ENCODE data around the gene ESCO1. TPM values are rescaled to one million over a fixed set of nuclear protein-coding genes. Genes with fewer than 3 reads are reported as not detected.
A peak's percentile ranks its signal among the peaks of the same experiment; 100 is the strongest.
"Not testable (repeated sequence)": the region's sequence is repeated elsewhere in the genome, so short reads cannot be mapped to it uniquely, and the experiment has no call there.

The ESCO1 gene
- 12.6 and 14.2 TPM in 2 replicates for total RNA-seq
- 5.2 and 8.5 TPM in 2 replicates for polyA plus RNA-seq
- 3.6 and 6.3 TPM in 2 replicates for polyA plus RNA-seq (2012)
- 0.27 and 0.37 TPM in 2 replicates for polyA minus RNA-seq (ENCODE audit: low replicate concordance)

- Histone ChIP-seq H2AFZ (ENCODE audit: low read length) (peak within 1 kb of the TSS; percentile 99), H3K79me2 (ENCODE audit: control insufficient read depth, insufficient read depth, low read length) (peaks cover 29% of the 10 kb centered on the region), H3K36me3 (ENCODE audit: control insufficient read depth, insufficient read depth, low read length) (no peaks in the 10 kb centered on the region), H3K9me3 (ENCODE audit: control insufficient read depth, insufficient read depth, low read depth, low read length) (no peaks in the 10 kb centered on the region), H3K27ac (ENCODE audit: insufficient read depth, low read length) (peak within 1 kb of the TSS; percentile 99), H3K4me2 (ENCODE audit: extremely low read depth, insufficient read depth, low read length) (peak within 1 kb of the TSS; percentile 89), H3K27me3 (ENCODE audit: control insufficient read depth, insufficient read depth, low read length) (no peaks in the 10 kb centered on the region), H3K9ac (ENCODE audit: insufficient read depth, low read length) (peak within 1 kb of the TSS; percentile 97), H3K4me3 (replicated peaks in 1 of 4; ENCODE audit: control extremely low read depth in 1 of 4, insufficient read depth in 1 of 4, low read depth in 3 of 4, low read length in 4 of 4) (peak within 1 kb of the TSS; percentile 90 to 100 (median 99)), H3K4me1 (ENCODE audit: control insufficient read depth, extremely low read depth, insufficient read depth, low read length) (peaks cover 4% of the 10 kb centered on the region), H4K20me1 (ENCODE audit: control insufficient read depth, extremely low read depth, insufficient read depth, low read length) (no peaks in the 10 kb centered on the region)
- no peak for TF ChIP-seq EZH2 (IDR thresholded peaks at IDR 0.05; ENCODE audit: low read length, missing control alignments)
- TF ChIP-seq, protein P1, sequence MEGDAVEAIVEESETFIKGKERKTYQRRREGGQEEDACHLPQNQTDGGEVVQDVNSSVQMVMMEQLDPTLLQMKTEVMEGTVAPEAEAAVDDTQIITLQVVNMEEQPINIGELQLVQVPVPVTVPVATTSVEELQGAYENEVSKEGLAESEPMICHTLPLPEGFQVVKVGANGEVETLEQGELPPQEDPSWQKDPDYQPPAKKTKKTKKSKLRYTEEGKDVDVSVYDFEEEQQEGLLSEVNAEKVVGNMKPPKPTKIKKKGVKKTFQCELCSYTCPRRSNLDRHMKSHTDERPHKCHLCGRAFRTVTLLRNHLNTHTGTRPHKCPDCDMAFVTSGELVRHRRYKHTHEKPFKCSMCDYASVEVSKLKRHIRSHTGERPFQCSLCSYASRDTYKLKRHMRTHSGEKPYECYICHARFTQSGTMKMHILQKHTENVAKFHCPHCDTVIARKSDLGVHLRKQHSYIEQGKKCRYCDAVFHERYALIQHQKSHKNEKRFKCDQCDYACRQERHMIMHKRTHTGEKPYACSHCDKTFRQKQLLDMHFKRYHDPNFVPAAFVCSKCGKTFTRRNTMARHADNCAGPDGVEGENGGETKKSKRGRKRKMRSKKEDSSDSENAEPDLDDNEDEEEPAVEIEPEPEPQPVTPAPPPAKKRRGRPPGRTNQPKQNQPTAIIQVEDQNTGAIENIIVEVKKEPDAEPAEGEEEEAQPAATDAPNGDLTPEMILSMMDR (conservative IDR thresholded peaks at IDR 0.05 in 1 of 2, IDR thresholded peaks at IDR 0.05 in 1 of 2; ENCODE audit: low read depth in 1 of 2, low read length in 2 of 2): peak; percentile 56 to 71
- peak; percentile 97 to 99 for DNase-seq (ENCODE audit: low read depth in 2 of 2)
These were observed at the start of gene ESCO1 for GRCh38 chr18:21600526-21601410. TSS of gene ESCO1 (minus strand) at chr18:21600704. CDS start at chr18:21574843, 25,861 bp downstream.

DNA sequence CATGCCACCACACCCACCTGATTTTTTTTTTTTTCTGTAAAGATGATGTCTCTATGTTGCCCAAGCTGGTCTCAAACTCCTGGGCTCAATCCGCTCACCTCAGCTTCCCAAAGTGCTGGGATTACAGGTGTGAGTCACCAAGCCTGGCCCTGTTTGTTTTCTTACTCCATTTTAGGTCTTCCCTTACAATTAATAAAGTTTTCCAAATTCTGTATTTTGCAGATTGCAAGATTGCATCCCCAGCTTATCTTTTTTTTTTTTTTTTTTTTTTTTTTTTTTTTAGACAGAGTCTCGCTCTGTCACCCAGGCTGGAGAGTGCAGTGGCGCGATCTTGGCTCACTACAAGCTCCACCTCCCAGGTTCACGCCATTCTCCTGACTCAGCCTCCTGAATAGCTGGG, 39.9 kb upstream of the ESCO1 start:
- H3K9ac ChIP-seq (ENCODE audit: insufficient read depth, low read length); H3K9me3 ChIP-seq (ENCODE audit: control insufficient read depth, insufficient read depth, low read depth, low read length); H4K20me1 ChIP-seq (ENCODE audit: control insufficient read depth, extremely low read depth, insufficient read depth, low read length); H2AFZ ChIP-seq (ENCODE audit: low read length); H3K79me2 ChIP-seq (ENCODE audit: control insufficient read depth, insufficient read depth, low read length); H3K27ac ChIP-seq (ENCODE audit: insufficient read depth, low read length); H3K4me3 ChIP-seq (replicated peaks in 1 of 4; ENCODE audit: control extremely low read depth in 1 of 4, insufficient read depth in 1 of 4, low read depth in 3 of 4, low read length in 4 of 4); H3K4me2 ChIP-seq (ENCODE audit: extremely low read depth, insufficient read depth, low read length); H3K4me1 ChIP-seq (ENCODE audit: control insufficient read depth, extremely low read depth, insufficient read depth, low read length); DNase-seq (ENCODE audit: low read depth in 2 of 2); H3K27me3 ChIP-seq (ENCODE audit: control insufficient read depth, insufficient read depth, low read length); H3K36me3 ChIP-seq (ENCODE audit: control insufficient read depth, insufficient read depth, low read length): not testable (repeated sequence)

- no peak overlapping the region for H2AFZ ChIP-seq (ENCODE audit: low read length)
- no peak overlapping the region for H3K4me2 ChIP-seq (ENCODE audit: extremely low read depth, insufficient read depth, low read length)
- no peaks in the 10 kb centered on the region for H3K36me3 ChIP-seq (ENCODE audit: control insufficient read depth, insufficient read depth, low read length)
- no peaks in the 10 kb centered on the region for H3K9me3 ChIP-seq (ENCODE audit: control insufficient read depth, insufficient read depth, low read depth, low read length)
- no peaks in the 10 kb centered on the region for H4K20me1 ChIP-seq (ENCODE audit: control insufficient read depth, extremely low read depth, insufficient read depth, low read length)
- no peaks in the 10 kb centered on the region for H3K4me1 ChIP-seq (ENCODE audit: control insufficient read depth, extremely low read depth, insufficient read depth, low read length)
- no peak overlapping the region for H3K27ac ChIP-seq (ENCODE audit: insufficient read depth, low read length)
- no peaks in the 10 kb centered on the region for H3K27me3 ChIP-seq (ENCODE audit: control insufficient read depth, insufficient read depth, low read length)
- TF ChIP-seq, protein P1 (conservative IDR thresholded peaks at IDR 0.05 in 1 of 2, IDR thresholded peaks at IDR 0.05 in 1 of 2; ENCODE audit: low read depth in 1 of 2, low read length in 2 of 2): no peak
- no peak for TF ChIP-seq EZH2 (IDR thresholded peaks at IDR 0.05; ENCODE audit: low read length, missing control alignments)
- no peak for DNase-seq (ENCODE audit: low read depth in 2 of 2)
- H3K4me3 ChIP-seq (replicated peaks in 1 of 4; ENCODE audit: control extremely low read depth in 1 of 4, insufficient read depth in 1 of 4, low read depth in 3 of 4, low read length in 4 of 4): no peak overlapping the region
- H3K9ac ChIP-seq (ENCODE audit: insufficient read depth, low read length): no peak overlapping the region
- no peaks in the 10 kb centered on the region for H3K79me2 ChIP-seq (ENCODE audit: control insufficient read depth, insufficient read depth, low read length)
These were observed 38.3 kb upstream of the ESCO1 start for GRCh38 chr18:21638822-21639221.
